Liver (tissue), 3 donors: ENCODE measurements around the gene TIMM29.

Experiments
- EGR1 ChIP-seq, 2 donors: IDR thresholded peaks; 2 replicates each; pipeline ENCODE4 v1.6.1; 2016 to 2018; ENCODE audit warnings: antibody characterized with exemption in 2 of 2, low read depth in 2 of 2
- FOXA1 ChIP-seq: IDR thresholded peaks from 2 replicates; pipeline ENCODE4 v1.6.1; 2016; ENCODE audit warnings: antibody characterized with exemption
- GABPA ChIP-seq, 2 donors: IDR thresholded peaks in 1 of 2; conservative IDR thresholded peaks in 1 of 2; 2 replicates each; pipeline ENCODE4 v1.6.1; 2016; ENCODE audit warnings: antibody characterized with exemption in 2 of 2, mild to moderate bottlenecking in 1 of 2, moderate library complexity in 1 of 2
- HNF4A ChIP-seq, 2 donors: conservative IDR thresholded peaks; 2 replicates each; pipeline ENCODE4 v1.6.1; 2016; ENCODE audit warnings: antibody characterized with exemption in 2 of 2, mild to moderate bottlenecking in 2 of 2
- JUND ChIP-seq, 2 donors: IDR thresholded peaks; 2 replicates each; pipeline ENCODE4 v1.6.1; 2016; ENCODE audit warnings: antibody characterized with exemption in 2 of 2
- RAD21 ChIP-seq, 2 donors: IDR thresholded peaks; 2 replicates each; pipeline ENCODE4 v1.6.1; 2016; ENCODE audit warnings: antibody characterized with exemption in 2 of 2, mild to moderate bottlenecking in 2 of 2
- SP1 ChIP-seq: IDR thresholded peaks from 2 replicates; pipeline ENCODE4 v1.6.1; 2018; ENCODE audit warnings: antibody characterized with exemption, mild to moderate bottlenecking
- TAF1 ChIP-seq: conservative IDR thresholded peaks from 2 replicates; pipeline ENCODE4 v1.6.1; 2016; ENCODE audit warnings: antibody characterized with exemption, mild to moderate bottlenecking
- TF ChIP-seq, protein P1 (sequence below): fragments of 150-350 bp; IDR thresholded peaks from 2 replicates; pipeline ENCODE4 v1.5.1; 2017; ENCODE audit warnings: improper control_type of control experiment, low read depth, low read length; ENCODE audit not compliant: missing input control
- TF ChIP-seq, protein P2 (sequence below): IDR thresholded peaks from 2 replicates; pipeline ENCODE4 v1.6.1; 2016; ENCODE audit warnings: antibody characterized with exemption
- TF ChIP-seq, protein P3 (sequence below): IDR thresholded peaks from 2 replicates; pipeline ENCODE4 v1.6.1; 2016; ENCODE audit warnings: antibody characterized with exemption, mild to moderate bottlenecking
- TF ChIP-seq, protein P4 (sequence below): IDR thresholded peaks from 2 replicates; pipeline ENCODE4 v1.6.1; 2016; ENCODE audit warnings: antibody characterized with exemption
- donor health status: healthy.
- donor health status: healthy.

DNA sequence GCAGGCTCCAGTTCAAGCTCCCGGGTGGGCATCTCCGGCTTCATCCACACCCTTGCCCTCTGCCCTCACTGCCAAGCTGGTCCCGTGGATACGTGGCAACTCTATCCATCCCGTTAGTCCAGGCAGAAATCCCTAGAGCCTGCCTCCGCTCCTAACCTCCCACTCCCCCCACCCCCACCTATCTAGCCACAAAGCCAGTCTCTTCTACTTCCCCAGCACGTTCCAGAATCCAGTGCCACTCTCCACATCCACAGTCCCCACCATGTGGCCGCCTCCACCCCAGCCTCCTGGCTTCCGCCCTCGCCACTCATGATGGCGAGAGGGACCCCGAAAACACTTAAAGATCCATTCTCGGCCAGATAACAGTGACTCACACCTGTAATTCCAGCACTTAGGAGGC, 4.0 kb upstream of the TIMM29 start:
- TF ChIP-seq HNF4A (conservative IDR thresholded peaks at IDR 0.05) = no peak
- TF ChIP-seq, protein P1, sequence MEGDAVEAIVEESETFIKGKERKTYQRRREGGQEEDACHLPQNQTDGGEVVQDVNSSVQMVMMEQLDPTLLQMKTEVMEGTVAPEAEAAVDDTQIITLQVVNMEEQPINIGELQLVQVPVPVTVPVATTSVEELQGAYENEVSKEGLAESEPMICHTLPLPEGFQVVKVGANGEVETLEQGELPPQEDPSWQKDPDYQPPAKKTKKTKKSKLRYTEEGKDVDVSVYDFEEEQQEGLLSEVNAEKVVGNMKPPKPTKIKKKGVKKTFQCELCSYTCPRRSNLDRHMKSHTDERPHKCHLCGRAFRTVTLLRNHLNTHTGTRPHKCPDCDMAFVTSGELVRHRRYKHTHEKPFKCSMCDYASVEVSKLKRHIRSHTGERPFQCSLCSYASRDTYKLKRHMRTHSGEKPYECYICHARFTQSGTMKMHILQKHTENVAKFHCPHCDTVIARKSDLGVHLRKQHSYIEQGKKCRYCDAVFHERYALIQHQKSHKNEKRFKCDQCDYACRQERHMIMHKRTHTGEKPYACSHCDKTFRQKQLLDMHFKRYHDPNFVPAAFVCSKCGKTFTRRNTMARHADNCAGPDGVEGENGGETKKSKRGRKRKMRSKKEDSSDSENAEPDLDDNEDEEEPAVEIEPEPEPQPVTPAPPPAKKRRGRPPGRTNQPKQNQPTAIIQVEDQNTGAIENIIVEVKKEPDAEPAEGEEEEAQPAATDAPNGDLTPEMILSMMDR = no peak
- TF ChIP-seq, protein P2, sequence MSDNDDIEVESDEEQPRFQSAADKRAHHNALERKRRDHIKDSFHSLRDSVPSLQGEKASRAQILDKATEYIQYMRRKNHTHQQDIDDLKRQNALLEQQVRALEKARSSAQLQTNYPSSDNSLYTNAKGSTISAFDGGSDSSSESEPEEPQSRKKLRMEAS = no peak
- no peak for TF ChIP-seq RAD21 (IDR thresholded peaks at IDR 0.05)
- TF ChIP-seq JUND (IDR thresholded peaks at IDR 0.05) = no peak
- TF ChIP-seq, protein P3, sequence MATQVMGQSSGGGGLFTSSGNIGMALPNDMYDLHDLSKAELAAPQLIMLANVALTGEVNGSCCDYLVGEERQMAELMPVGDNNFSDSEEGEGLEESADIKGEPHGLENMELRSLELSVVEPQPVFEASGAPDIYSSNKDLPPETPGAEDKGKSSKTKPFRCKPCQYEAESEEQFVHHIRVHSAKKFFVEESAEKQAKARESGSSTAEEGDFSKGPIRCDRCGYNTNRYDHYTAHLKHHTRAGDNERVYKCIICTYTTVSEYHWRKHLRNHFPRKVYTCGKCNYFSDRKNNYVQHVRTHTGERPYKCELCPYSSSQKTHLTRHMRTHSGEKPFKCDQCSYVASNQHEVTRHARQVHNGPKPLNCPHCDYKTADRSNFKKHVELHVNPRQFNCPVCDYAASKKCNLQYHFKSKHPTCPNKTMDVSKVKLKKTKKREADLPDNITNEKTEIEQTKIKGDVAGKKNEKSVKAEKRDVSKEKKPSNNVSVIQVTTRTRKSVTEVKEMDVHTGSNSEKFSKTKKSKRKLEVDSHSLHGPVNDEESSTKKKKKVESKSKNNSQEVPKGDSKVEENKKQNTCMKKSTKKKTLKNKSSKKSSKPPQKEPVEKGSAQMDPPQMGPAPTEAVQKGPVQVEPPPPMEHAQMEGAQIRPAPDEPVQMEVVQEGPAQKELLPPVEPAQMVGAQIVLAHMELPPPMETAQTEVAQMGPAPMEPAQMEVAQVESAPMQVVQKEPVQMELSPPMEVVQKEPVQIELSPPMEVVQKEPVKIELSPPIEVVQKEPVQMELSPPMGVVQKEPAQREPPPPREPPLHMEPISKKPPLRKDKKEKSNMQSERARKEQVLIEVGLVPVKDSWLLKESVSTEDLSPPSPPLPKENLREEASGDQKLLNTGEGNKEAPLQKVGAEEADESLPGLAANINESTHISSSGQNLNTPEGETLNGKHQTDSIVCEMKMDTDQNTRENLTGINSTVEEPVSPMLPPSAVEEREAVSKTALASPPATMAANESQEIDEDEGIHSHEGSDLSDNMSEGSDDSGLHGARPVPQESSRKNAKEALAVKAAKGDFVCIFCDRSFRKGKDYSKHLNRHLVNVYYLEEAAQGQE = no peak
- no peak for TF ChIP-seq SP1
- TF ChIP-seq, protein P4, sequence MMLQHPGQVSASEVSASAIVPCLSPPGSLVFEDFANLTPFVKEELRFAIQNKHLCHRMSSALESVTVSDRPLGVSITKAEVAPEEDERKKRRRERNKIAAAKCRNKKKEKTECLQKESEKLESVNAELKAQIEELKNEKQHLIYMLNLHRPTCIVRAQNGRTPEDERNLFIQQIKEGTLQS = no peak
- TF ChIP-seq GABPA (IDR thresholded peaks at IDR 0.05 in 1 of 2, conservative IDR thresholded peaks at IDR 0.05 in 1 of 2) = no peak
- TF ChIP-seq TAF1 = no peak
- TF ChIP-seq FOXA1 = no peak
- TF ChIP-seq EGR1 (IDR thresholded peaks at IDR 0.05; ENCODE audit: low read depth in 2 of 2) = no peak
